Muscle of arm (tissue), 12 donors: ENCODE data around the gene SERTAD3. TPM values are rescaled to one million over a fixed set of nuclear protein-coding genes. Genes with fewer than 3 reads are reported as not detected.
"Not testable (repeated sequence)": the region's sequence is repeated elsewhere in the genome, so short reads cannot be mapped to it uniquely, and the experiment has no call there.

Experiments
- DNase-seq: peaks from one replicate; pipeline ENCODE4 v3.0.0-alpha.2; 2013
- polyA plus RNA-seq, 12 donors: library from polyadenylated mRNA; unstranded; fragments of 120-200 nt; gene quantifications; one replicate each; pipeline ENCODE4 v1.2.1, GENCODE V29; 2013; ENCODE audit not compliant: insufficient read length in 12 of 12

SERTAD3 gene
- polyA plus RNA-seq, 12 donors, result 25.4 to 57.7 (median 44.9) TPM; not detected in 1

DNA sequence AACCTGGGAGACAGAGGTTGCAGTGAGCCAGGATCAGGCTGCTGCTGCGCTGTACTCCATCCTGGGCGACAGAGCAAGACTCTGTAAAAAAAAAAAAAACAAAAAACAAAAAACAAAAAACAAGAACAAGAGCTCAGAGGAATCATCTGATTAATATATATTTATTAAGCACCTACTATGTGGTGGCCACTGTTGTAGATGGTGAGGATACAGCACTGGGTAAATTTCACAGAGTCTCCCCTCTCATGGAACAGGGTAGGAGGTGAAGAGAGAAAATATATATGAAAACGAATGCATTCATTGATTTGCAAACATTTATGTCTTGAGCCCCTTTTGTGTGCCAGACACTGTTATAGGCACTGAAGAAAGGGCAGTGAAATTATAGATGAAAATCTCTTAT, 12.4 kb downstream of the SERTAD3 start:
- no peak for DNase-seq

DNA sequence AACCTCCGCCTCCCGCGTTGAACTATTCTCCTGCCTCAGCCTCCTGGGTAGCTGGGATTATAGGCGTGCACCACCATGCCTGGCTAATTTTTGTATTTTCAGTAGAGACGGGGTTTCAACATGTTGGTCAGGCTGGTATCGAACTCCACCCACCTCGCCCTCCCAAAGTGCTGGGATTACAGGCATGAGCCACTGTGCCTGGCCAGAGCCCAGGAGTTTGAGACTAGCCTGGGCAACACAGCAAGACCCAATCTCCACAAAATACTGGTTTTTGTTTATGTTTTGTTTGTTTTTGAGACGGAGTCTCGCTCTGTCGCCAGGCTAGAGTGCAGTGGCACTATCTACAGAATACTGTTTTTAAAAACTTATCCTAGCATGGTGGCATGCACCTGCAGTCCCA, 13.9 kb downstream of the SERTAD3 start:
- DNase-seq, result not testable (repeated sequence)

DNA sequence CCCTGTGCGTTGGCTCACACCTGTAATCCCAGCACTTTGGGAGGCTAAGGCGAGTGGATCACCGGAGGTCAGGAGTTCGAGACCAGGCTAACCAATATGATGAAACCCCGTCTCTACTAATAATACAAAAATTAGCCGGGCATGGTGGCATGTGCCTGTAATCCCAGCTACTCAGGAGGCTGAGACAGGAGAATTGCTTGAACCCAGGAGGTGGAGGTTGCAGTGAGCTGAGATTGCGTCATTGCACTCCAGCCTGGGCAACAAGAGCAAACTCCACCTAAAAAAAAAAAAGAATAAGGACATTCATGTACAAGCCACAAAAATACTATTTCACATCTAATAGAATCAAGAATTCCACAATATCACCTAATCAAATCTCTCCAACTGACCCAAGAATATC, 15.9 kb downstream of the SERTAD3 start:
- not testable (repeated sequence) for DNase-seq

DNA sequence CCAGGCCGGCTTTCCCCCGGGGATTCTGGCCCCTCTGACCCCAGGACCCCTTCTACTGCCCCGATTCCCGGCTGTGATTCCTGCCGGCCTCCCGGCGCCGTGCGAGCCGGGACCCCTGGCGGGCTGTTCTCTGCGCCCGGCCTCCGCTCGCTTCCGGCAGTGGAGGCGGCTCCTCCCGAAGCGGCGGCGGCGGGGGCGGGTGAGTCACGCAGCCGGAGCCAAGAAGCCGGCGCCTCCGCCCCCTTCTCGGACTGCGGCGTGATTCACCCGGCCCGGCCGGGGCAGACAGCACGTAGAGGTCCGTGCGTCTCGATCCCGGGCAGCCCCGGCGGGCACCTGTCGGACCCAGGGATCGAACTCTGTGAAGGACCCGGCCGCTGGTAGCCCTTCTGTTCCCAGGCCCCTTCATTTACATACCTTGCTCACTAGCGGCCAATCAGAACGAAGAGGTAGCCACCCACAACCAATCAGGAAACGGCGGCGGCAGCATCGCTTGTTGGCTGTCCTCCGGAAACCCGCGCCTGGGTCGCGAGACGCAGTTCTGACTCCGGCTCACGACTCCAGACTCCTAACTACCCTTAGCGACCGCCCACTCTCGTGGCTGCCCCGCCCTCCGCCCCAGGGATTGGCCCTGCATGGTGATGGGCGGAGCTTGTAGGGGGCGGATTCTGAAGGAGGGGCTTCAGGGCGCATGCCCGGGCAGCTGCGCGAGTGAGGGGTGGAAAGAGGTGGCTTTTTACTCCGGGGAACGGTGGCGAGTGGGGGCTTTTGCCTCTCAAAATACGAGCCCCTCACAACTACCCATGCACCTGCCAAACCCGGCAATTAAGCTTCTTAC, 18.5 kb downstream of the SERTAD3 start, which contains the start of gene SERTAD1:
TSS of gene SERTAD1 (minus strand) at position 543 of the 838 bp plus-strand sequence. CDS start 2,446 bp downstream, outside the sequence.
- peak; percentile 99 for DNase-seq

DNA sequence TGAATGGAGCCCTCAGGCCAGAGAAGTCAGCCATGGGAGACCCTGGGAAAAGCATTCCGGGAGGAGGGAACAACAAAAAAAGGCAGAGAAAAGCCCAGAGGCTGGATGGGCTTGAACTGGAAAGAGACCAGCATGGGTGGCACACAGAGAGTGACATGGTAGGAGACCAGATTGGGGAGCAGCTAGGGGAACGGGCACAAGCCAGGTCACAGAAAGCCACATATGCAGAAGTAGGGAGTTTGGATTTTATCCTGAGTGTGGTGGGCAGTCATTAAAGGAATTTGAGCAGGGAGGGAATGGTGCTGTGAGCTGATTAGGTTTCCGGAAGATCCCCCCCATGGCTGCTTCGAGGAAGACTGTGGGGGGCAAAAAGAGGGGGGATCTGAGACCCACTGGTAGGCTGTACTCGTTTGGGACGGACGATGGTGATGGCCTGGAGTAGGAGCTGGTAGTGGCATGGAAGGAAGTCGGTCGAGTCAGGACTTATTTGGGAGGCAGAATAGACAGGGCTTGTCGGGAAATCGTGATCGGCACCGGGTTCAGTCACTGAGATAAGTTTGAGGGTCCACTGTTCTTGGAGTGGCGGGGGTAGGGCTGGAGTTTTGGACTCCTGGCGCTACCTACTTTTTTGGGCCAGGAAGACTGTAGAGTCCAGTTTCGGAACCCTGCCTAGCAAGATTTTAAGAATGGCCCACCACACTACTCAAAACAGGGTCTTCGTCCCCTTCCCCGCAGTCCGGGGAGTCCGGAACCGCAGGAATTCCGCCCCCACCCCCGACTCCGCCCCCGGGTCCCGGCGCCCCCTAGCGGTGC, 19.3 kb downstream of the SERTAD3 start:
- DNase-seq, result peak; percentile 69

DNA sequence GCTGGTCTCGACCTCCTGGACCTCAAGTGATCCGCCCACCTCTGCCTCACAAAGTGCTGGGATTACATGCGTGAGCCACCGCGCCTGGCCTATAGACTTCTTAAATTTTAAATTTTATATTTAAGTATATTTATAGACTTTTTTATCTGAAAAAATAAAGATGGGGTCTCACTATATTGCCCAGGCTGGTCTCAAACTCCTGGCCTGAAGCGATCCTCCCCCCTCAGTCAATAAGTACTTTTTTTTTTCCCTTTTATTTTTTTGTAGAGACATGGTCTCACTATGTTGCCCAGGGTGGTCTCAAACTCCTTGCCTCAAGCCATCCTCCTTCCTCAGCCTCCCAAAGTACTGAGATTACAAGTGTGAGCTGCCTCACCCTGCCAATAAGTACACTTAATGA, 20.2 kb downstream of the SERTAD3 start:
- DNase-seq, result no peak

DNA sequence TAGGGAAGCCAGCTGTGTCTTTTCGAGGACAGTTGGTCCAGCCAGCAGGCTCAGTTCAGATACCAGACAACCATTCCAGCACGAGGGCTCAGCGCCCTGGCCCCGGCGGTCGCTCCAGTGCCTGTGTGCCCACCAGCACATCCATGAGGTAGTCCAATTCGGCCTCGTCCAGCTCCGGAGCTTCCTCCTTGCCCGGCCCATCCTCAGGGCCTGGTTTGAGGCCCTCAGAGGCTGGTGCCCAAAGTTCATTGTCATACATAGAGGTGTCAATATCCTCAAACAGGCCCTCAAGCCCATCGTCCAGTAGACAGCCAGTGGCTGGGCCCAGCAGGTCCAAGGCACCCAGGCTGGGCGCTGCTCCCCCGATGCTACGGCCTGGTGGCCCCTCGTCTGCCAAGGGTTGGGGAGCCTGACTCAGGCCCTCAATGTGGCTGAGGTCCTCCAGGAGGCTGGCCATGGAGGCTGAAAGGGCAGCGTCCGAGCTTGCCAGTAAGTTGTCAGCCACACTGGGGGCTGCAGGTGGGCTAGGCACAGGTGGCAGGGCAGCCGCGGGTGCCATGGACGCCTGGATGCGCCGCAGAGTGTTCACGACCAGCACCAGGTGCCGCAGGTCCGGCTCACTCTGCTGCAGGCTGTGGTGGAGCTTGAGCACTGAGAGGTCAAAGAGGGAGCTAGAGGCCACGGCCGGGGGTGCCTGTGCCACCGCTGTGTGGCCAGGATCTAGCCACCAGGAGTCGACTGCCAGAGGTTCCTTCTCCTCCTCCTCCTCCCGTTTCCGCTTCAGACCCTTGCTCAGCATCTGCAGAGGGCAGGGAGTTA, 21.2 kb downstream of the SERTAD3 start:
- no peak for DNase-seq

DNA sequence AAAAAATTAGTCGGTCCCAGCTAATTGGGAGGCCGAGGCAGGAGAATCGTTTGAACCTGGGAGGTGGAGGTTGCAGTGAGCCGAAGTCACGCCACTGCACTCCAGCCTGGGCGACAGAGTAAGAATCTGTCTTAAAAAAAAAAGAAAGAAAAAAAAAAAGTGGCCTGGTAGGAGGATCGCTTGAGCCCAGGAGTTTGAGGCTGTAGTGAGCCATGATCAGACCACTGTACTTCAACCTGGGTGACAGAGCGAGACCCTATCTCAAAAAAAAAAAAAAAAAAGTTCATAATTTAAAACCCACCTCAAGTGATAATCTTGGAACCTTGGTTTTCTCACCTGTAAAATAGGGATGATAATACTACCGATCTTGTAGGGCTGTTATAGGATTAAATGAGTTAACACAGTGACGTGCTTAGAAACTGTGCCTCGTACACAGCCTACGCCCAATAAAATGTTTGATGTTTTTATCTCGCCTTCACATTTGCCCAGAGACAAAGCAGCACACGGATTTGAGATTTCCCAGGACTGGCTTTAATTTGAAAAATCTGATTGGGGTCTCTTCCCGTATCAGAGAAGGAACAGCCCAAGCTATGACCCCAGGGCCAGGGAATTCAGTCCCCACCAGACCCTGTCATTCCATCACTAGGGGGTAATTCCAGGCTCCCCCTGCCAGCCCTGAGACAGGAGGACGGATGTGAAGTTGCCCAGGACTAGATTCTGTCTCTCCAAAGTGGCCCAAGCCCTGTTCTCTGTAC, 22.0 kb downstream of the SERTAD3 start:
- no peak for DNase-seq

DNA sequence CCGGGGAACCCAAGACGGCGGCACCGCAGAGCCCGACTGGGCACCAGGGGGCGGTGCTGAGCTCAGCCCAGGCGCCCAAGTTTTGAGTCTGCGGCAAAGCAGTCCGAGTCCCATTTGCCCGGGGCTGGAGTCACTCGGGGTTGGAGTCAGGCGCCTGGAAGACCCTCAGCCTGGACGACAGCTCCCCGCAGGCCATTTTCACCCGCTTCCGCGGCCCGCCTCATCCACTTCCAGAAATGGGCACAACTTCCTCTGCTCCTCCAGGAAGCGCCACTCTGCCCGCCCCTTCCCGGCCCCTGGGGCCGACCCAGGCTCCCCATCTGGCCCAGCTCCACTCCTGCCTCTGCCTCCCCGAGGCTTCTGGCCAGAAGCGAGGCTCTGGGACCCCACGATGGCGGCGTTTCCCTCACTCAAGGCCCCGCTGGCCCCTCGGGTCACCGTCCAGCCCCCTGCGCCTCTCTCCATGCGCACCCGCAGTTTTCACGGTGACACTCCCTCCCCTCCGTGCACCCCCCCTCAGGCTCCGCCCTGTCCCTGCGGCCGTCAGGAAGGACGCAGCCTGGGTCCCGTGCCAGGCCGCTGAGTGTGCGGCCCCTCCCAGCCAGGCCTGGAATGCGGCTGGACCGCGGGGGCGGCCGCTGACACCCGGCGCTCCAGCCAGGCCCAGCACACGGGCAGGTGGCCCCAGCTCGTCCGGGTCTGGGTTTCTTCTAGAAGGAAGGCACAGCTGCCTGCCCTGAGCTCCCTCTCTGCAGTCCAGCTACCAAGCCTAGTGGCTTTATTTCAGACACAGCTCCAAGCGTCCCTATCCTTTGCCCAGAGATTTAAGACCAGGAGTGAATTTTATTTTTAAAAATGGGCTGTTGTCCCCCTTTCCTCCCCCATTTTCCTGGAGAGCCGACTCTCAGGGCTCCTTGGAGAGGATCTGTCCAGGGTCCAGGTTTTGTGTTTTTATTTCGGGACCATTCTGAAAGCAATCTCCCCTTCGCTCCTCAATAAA, 23.1 kb downstream of the SERTAD3 start:
- peak; percentile 96 for DNase-seq

DNA sequence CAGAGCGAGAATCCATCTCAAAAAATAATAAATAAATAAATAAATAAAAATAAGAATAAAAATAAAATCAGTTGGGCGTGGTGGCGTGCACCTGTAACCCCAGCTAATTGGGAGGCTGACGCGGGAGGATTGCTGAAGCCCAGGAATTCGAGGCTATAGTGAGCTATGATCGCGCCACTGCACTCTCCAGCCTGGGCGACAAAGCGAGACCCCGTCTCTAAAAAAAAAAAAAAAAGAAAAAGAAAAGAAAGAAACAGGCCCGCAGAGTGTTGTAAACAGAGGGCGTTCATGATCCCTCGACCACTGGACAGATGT, 23.7 kb downstream of the SERTAD3 start:
- DNase-seq, result no peak

DNA sequence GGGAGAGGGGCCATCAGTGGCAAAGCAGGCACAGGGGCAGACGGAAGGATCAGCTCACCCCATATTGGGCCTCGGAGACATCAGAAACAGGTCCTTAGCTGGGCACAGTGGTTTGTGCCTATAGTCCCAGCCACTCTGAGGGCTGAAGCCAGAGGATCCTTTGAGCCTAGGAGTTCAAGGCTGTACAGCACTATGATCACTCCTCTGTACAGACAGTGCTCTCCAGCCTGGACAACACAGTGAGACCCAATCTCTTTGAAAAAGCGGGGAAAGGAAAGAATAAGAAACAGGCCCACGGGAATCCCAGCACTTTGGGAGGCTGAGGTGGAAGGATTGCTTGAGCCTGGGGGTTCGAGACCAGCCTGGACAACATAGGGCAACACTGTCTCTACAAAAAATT, 24.4 kb downstream of the SERTAD3 start:
- no peak for DNase-seq

DNA sequence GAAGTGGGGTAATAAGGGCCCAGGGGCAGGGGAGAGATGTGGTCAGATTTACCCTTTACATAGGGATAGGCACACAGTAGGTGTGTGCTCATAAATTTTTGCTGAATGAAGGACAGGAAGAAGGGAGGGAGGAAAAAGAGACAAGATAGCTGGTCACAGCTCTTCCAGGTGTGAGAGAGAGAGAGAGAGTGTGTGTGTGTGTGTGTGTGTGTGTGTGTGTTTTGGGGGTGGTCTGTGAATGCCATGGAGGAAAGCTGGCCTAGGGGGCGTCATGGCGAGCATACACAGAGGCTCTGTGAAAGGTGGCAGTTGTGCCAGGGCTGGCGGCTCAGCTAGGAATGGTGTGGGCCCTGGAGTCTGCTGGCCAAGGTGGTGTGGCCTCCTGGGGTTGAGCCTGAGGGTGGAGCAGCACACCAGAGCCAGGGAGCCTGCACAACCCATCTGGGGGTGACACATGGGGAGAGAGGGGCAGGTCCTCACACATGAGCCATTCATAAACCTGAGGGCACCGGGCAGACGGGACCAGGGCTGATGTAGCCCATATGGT, 25.0 kb downstream of the SERTAD3 start:
- DNase-seq, result no peak

DNA sequence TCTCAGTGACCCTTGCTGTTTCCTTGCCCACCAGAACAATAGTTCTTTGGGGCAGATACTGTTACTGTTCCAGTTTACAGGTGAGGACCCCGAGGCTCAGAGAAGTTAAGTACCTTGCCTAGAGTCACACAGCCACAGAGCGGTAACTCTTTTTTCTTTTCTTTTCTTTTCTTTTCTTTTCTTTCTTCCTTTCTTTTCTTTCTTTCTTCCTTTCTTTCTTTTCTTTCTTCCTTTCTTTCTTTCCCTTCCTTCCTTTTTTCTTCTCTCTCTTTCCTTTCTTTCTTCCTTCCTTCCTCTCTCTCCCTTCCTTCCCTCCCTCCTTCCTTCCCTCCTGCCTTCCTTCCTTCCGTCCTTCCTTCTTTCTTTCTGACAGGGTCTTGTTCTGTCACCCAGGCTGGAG, 26.1 kb downstream of the SERTAD3 start:
- DNase-seq, result no peak

DNA sequence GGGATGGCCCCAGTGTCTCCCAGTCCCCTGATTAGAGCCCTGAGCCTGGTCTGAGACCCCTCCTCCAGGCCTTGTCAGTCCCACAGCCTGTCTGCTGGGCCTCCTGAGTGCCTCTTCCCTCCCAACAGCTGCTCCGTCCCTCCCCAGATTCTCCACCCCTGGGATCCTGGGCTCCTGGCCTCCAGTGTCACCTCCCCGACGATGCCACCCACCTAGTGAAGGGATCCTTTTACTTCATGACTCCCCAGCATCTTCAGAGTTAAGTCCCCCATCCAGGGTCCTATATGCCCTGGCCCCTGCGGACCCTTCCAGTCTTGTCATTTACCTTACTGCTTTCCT, 26.5 kb downstream of the SERTAD3 start:
- no peak for DNase-seq

DNA sequence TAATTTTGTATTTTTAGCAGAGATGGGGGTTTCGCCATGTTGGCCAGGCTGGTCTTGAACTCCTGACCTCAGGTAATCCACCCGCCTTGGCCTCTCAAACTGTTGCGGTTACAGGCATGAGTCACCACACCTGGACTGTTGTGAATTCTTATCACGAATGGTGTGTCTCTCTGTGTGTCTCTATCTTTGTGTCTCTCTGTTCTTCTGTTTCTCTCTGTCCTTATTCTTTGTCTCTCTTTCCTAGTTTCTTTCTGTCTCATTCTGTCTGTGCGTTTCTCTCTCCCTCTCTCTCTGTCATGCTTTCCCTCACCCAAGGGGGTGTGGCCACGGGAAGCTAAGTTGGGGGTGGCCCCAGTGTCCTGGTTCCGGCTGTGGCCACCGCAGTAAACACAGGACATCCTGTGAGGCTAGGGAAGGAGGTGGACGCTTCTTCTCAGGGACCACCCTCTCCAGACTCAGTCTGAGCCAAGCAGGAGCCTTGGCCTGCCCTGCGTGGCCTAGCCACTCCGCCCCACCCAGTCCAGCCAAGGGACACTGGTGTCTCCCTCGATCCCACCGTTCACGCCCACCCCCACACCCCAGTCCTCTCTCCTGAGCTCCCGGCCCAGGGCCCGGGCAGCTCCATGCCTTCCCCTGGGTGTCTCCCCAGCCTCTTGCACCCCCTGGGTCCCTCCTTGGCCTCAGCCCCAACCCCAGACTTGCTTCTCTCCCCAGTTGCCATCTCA, 27.1 kb downstream of the SERTAD3 start:
- peak; percentile 61 for DNase-seq

DNA sequence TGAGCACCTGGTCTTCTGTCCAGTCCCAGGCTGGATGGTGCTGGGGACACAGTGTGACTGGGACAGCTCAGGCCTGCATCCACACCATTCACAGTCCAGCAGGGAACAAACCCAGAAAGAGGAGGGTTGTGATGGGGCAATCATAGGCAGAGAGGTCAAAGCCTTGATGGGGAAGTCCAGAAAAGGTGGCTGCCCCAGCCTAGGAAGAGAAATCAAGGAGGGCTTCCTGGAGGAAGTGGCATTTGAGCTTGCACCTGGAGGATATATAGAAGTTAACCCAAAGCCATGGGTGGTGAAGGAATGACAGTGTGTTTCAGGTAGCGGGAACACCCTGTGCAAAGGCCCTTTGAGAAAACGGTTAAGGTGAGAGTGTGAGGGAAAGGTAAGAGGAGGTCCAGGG, 28.4 kb downstream of the SERTAD3 start:
- no peak for DNase-seq

DNA sequence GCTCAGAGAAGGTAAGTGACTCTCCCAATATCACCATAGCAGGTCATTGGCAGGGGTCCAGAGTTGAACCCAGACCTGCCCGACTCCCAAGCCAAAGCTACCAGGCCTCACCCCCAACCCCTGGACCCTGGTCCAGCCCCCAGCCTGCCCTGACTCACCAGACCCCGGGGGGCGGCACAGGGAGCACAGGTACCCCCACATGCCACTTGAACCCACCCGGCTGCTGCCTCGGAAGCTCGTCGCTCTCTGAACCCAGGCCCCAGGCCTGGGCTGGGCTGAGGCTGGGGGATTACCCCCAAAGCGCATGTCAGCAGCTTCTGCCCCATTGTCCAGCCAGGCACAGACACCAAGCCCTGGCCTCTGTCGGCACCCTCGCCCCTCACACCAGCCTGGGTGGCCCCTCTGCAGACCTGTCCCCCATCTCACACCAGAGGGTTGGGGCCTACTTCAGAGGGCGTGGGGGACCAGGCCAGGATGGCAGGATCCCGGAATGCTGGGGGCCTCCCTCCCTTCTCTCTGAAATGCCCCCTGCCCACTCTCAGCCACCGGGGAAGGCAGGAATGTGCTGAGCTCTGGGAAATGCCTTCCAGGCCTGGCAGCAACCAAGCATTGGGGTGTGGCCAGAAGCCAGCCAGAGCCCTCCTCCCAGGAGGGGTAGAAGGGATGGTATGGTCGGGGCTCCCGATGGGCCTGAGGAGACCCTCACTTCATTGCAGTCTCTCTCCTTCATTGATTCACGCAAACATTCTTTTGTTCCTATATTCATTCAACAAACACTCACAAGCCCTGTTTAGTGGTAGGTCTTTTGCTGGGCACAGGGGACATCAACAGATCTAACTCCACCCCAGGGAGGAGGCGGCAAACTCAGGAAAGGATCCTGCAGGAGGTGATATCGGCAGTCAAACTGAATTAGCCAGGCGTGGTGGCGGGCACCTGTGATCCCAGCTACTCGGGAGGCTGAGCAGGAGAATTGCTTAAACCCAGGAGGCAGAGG, 29.3 kb downstream of the SERTAD3 start:
- DNase-seq, result no peak

DNA sequence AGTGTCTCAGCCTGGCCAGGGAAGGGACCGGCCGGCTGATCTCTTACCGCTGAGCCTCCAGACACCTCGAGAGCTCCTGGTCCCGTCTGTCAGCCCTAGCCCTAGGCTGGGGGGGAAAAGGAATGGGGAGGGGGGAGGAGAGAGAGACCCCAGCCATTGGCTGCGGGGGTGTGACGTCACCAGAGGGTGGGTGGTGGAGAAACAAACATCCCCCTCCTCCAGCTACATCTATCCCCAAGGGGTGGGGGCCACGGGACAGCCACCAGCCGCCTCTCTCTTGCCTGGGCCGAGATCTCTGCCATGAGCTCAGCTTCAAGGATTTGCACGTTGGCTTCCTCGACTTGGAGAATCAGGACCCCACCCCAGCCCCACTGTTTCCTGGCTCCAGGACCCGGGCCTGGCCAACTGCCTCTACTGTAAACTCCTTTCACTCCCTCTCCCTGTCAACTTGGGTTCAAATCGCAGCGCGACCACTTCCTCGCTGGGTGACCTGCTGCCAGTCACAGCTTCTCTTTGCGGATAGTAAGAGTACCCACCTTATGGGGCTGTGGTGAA, 30.8 kb downstream of the SERTAD3 start, which contains the start of gene PRX:
TSS of gene PRX (minus strand) at position 88 of the 555 bp plus-strand sequence. CDS start 5,446 bp downstream, outside the sequence.
- peak; percentile 51 for DNase-seq
